GM19468 (cell line): ENCODE data around the gene VANGL2.

ENCODE experiments used
- ATAC-seq: cut with Tn5 transposase; IDR thresholded peaks from one replicate; pipeline ENCODE4 v1.9.1; 2021; ENCODE audit warnings: mild to moderate bottlenecking, moderate library complexity, moderate number of reproducible peaks; ENCODE audit not compliant: unreplicated experiment; ENCODE audit errors: extremely low read depth

Gene VANGL2

DNA sequence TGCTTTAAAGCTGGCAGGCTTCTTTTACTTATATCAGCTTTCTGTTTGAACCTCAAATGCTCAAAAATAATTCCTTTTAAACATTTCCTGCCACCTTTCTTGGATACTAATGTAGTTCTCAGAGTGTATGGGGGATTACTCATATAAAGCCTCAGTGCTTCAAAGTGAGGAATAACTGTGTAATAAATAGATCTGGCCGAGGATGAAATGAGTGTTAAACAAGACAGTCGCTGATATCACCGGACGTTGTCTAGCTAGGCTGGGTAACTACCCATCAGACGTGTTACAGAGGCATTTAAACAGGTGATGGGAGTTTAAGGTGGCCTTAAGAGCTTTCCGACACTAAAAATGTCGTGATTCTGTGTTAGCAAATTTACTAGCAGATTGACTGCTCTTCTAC is 53.1 kb downstream of the VANGL2 start:
- no peak for ATAC-seq

DNA sequence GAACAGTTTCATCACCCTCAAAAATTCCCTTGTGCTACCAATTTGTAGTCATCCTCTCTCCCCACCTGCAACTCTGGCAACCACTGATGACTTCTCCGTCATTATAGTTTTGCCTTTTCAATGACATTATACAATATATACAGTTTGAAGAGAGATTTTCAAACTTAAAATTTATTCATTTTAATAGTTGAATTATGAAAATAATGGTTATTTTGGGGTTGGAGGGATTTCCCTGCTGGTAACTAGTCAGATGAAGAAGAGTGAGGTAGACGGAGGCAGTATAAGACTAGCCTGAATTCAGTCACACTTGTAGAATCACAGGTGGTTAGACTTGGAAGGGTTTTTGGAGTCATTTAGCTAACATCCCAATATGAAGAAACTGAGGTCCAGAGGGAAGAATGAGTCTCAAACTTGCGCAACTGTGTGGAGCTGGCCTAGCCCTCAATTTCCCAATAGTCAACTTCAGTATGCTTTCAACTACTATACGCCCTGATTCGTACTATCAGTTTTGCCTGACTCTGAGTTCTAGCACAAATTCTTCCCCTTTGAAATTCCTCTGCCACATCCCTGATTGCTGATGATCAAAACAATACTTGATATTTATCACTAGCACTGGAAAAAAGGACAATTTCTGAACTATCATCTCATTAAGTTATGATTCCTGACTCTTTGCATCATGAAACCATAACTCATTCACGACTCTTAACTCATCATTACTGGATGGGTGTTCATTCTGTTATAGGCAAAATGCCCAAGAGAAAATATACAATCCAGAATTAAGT is 54.2 kb downstream of the VANGL2 start:
- no peak for ATAC-seq

DNA sequence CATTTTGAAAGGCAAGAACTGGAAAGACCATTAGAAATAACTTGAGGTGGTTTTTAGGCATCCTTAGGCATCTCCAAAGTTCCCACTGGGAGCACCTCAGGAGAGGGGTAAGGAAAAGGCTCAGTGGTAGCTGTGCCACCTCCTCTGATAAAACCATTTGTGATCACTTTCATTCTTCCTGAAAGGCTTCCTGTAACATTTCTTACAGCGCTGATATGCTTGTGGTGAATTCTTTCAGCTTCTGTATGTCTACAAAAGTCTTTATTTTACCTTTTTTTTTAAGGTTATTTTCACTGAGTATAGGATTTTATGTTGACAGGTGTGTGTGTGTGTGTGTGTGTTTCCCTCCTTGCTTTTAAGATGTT is 54.8 kb downstream of the VANGL2 start:
- no peak for ATAC-seq

DNA sequence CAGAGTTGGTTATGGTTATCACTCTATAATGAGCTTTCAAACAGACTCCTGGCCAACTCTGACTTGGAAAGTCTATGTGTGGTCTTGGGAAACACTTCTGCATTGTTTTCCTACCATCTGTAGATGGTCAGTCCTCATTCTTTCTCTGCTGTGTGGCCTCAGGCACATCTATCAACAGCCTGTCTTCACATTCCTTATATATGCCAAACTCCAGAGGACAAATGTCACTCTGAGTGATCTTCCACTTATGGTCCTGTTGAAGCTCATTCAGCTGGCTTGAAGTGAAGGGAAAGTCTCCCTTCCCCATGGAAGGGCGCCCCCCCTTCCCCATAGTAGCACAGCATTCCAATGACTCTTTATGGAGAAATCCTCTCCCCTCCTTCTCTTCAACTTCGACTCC is 58.7 kb downstream of the VANGL2 start:
- ATAC-seq: no peak

DNA sequence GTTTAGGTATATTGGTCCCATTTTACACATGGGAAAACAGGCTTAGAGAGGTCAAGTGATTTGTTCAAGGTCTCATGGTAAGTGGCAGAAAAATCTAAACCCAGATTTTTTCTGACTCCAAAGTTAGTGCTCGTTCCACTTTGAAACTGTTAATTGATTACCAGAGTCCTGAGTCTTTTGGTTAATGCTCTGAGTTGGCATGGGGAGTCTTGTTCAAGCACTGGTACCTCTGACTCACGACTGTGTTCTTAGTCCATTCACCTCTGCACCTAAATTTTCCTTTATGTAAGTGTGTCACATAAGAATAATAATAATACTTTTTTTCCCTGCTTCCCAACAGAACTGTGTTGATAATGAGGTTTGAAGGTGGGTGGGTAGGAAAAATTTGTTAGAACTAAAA is 59.3 kb downstream of the VANGL2 start:
- ATAC-seq: no peak

DNA sequence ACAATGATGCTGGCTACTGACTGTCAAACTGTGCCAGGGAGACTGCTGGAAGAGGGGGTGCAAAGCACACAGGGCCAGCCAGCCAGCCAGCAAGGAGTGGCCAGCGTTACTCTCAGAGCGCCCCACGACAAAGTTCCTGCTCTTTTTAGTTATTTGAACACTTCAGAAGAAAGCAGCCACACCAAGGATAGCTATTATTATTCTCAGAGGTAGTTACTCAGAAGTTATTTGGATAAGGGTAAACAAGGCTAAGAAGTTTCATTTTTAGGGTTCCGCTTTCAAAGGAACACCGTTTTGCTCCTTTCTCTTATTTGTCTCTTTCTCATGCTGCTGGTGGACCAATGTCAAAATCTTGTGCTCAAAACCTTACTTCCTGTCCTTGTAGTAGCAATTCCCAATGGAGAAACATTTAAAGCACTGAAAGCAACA is 59.9 kb downstream of the VANGL2 start:
- no peak for ATAC-seq

DNA sequence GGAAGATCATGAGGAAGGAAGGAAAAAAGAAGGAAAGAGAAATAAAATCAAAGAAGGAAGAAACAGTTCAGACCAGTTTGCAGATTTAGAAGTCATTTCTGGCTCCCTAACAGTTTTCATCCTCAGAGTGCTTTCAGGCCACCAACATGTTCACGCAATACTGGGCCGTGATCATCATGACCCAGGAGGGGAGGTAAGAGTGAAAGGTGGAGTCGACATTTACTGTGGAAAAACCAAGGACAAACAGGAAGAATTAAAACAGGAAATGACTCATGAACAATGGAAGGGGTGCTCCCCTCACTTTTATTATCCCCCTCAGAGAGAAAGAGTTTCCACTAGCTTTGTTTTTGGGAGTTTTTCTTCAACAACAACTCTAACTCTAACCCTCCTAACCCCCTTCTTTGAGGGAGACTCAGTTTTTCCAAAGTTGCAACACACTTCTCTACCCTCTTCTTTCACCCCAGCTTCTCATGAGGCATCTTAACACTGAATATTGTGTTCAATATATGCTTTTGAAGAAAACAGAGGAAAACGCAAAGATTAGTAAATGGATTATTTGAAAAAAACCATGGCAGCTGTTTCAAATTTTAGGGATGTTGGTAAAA is 60.4 kb downstream of the VANGL2 start:
- ATAC-seq: no peak

DNA sequence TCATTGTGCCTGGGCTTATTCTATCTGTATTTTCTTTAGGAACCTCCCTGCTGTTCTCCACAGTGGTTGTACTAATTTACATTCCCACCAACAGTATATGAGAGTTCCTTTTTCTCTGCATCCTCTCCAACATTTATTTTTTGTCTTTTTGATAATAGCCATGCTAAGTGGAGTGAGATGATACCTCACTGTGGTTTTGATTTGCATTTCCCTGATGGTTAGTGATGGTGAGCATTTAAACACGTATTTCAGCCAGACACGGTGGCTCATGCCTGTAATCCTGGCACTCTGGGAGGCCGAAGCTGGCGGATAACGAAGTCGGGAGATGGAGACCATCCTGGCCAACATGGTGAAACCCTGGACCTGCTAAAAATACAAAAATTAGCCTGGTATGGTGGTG is 64.8 kb downstream of the VANGL2 start:
- no peak for ATAC-seq

DNA sequence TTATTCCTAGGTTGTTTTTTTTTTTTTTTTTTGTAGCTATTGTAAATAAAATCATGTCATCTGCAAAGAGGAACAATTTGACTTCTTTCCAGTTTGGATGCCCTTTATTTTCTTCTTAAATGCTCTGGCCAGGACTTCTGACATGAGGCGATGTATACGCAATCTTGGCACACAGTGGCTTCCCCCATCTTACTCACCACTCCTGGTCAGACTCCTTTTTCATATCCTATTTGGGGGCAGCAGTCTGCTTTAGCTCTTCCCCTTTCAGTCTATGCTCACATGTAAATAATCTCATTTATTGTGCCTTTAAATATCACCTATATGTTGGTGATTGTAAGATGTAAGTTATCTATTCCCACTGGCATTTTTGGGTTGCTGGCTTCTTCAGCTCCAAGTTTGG is 66.6 kb downstream of the VANGL2 start:
- no peak for ATAC-seq

DNA sequence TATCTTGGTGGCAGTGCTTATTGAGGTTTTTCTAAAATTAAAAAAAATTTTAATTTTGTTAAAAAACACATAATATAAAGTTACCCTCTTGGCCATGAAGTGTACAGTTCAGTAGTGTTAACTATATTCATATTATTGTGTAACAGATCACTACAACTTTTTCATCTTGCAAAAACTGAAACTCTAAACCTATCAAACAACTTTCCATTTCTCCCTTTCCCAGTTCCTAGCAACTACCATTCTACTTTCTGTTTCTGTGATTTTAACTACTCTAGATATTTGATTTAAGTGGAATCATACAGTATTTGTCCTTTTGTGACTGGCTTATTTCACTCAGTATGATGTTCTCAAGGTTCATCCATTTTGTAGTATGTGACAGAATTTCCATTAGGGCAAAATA is 67.2 kb downstream of the VANGL2 start:
- no peak for ATAC-seq

DNA sequence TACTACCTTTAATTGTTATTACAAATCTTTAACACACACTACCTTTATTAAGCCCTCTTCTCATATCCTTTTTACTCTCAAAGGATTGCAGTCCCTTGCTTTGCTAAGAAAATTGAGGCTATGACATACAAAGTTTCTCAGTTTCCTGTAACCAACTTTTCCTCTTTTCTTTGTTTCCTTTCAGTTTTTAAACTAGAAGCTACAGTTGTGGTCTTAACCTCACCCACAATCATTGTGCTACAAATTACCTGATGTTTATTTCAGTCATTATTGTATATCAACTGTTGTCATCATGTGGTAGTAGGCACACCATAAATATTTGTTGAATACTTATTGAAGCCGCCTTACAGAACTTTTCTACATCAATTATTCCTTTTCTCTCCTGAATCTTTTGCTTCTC is 70.9 kb downstream of the VANGL2 start:
- ATAC-seq: no peak

DNA sequence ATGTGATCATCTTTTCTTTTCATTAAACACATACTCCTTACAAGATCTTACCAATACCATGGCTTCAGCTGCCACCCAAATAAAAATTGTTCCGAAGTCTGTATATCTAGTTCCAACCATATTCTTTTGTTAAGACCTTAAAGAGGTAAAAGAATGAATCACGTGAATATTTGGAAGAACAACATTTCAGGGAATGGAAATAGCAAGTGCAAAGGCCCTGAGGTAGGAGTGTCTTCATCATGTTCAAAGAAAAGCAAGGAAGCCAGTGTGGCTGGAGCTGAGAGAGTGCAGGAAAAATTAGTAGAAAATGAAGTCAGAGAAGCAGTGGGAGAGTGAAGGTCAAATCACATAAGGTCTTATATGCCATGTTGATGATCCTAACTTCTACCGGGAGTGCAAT is 71.7 kb downstream of the VANGL2 start:
- no peak for ATAC-seq

DNA sequence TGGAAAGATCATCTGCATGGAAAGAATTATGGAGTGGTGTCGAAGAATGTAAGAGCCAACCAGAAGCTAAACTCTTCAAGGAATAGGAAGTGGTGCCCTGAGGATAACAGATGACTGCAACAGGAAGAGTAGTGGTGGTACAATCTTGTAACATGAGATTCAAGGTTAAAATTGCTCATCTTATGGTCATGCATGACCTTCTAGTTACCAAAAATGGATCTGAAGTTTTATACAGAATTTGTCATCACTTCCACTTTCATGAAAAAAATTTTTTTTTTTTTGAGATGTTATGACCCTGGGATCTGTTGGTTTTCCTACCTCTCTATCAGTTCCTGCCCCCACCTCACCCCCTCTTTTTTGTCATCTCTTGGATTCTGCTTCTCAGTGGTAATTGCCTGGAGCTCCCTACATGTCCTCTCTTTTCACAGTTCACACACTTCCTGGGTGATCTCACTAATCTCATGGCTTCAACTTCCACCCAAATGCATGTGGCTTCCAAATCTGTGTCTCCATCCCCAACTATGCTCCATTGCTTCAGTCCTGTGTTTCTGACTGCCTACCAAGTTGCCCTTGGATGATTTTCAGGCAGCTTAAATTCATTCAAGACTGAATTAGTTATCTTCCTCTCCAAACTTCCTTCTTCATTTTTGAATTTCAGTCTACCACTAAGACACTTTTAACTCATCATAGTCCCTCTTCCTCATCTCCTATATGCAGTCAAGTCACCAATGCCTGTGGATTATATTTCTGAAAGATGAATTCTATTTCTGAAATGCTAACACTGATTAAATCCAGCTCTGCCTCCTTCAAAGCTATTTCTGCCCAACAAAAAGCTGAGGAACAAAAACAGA is 74.3 kb downstream of the VANGL2 start:
- no peak for ATAC-seq
